GM20000 (cell line): ENCODE data around the gene CUX1.

Experiments
- DNase-seq: peaks from one replicate; pipeline ENCODE4 v3.0.0; 2012; ENCODE audit warnings: low spot score
- TF ChIP-seq, protein P1 (sequence below): IDR thresholded peaks from 2 replicates; pipeline ENCODE4 v1.5.1; 2012; ENCODE audit warnings: mild to moderate bottlenecking, control low read depth; ENCODE audit errors: extremely low read depth, missing control alignments

CUX1 gene

DNA sequence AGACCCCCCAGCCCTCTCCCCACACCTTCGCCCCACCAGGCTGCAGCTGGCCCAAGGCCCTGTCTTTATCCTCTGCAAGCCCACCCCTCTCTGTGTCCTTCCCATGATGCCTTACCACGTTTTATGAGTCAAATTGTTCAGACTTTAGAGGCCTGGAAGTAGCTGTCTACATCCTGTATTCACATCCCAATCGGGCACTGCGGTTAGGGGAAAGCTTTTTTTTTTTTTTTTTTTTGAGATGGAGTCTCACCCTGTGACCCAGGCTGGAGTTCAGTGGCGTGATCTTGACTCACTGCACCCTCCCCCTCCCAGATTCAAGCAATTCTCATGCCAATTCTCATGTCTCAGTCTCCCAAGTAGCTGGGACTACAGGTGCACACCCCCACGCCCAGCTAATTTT lies 347.7 kb downstream of the CUX1 start:
- TF ChIP-seq, protein P1, sequence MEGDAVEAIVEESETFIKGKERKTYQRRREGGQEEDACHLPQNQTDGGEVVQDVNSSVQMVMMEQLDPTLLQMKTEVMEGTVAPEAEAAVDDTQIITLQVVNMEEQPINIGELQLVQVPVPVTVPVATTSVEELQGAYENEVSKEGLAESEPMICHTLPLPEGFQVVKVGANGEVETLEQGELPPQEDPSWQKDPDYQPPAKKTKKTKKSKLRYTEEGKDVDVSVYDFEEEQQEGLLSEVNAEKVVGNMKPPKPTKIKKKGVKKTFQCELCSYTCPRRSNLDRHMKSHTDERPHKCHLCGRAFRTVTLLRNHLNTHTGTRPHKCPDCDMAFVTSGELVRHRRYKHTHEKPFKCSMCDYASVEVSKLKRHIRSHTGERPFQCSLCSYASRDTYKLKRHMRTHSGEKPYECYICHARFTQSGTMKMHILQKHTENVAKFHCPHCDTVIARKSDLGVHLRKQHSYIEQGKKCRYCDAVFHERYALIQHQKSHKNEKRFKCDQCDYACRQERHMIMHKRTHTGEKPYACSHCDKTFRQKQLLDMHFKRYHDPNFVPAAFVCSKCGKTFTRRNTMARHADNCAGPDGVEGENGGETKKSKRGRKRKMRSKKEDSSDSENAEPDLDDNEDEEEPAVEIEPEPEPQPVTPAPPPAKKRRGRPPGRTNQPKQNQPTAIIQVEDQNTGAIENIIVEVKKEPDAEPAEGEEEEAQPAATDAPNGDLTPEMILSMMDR: no peak
- no peak for DNase-seq

DNA sequence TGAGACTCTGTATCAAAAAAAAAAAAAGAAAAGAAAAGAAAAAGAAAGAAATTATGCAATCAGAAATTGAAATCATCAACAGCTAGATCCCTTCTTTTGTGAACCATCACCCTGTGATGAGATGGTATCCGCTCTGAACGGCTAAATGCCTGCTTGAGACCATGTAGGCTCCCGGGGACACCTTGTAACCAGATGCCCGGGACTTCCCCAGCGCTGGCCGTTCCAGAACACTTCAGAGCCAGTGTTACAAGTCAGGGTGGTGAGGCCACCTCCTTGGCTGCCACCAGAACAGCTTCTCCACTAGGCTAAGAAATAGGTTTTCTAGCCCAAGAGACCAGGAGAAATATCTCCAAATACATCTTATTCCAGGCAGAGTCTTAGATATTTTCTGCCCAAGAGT lies 349.8 kb downstream of the CUX1 start:
- no peak for DNase-seq
- TF ChIP-seq, protein P1: no peak

DNA sequence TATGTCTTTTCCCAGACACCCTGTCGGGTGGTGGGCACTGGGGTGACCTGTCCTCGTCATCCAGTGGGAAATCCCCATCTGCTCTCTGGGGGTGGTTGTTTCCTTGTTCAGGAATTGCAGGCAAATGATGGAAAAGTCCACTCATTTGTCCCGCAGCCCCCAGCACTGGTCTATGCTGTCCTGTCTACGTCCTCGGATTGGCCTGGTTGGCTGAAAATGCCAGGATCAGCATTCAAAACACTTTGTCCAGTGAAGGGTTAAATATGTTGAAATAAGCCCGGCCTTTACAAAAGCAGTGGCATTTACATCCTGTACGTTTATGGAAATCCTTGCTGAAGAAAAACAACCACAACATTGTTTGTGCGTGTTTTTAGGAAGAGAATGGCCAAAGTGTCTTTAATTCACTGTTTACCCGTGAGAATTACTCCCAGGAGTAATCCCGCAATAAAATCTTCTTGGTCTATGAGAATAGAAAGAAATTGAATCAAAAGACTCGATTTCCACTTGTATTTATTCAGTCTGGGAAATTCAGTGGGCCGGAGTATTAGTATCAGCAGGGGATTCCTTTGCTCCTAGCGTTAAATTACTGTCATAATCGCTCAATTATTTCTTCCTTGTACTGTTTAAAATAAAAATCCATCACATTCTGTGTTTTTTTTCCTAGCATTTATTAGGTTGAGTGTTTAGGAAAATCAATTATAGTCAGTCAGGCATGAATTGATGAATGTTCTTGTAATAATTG lies 352.4 kb downstream of the CUX1 start:
- TF ChIP-seq, protein P1: no peak
- no peak for DNase-seq

DNA sequence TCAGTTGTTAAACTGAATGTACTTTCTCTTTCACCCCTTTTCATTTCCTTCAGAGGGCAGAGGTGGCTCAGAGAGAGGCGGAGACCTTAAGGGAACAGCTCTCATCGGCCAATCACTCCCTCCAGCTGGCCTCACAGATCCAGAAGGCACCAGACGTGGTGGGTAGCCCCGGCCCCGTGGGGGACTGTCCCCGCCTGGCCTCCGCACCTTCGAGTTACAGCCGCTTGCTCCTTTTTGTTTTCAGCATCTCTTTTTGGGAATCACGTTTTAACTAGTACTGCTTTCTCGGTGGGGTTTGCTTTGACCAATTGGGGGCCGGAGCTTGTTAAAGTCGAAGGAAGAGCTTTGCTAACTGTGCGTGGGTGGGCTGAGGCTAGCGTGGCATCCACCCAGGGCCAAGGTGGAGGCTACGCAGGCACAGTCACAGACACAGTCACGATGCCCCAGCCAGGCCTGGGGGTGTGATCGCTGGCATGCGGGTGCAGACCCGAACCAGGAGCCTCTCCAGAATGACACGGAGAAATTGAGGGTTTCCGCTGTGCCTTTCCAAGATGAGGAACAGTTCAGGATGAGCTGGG lies 353.1 kb downstream of the CUX1 start:
- TF ChIP-seq, protein P1: no peak
- no peak for DNase-seq

DNA sequence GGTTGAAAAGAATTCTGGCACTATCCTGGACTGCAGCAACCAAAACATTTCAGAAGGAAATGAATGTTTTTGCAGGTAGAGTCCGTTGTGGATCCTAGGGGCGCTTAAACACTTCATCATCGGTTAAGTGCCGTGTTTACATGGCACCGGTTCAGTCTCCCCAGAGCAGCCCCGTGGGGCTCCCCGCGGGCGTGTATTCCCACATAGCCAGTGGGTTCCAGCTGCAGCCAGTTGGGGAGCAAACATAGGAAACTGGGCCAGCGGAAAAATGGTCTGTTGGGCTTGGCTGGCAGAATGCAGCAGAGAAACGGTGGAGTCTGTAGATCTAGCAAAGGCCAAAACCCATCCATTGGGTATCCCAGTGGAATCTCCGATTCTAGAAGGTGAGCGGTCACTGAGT lies 356.2 kb downstream of the CUX1 start:
- no peak for DNase-seq
- TF ChIP-seq, protein P1: no peak

DNA sequence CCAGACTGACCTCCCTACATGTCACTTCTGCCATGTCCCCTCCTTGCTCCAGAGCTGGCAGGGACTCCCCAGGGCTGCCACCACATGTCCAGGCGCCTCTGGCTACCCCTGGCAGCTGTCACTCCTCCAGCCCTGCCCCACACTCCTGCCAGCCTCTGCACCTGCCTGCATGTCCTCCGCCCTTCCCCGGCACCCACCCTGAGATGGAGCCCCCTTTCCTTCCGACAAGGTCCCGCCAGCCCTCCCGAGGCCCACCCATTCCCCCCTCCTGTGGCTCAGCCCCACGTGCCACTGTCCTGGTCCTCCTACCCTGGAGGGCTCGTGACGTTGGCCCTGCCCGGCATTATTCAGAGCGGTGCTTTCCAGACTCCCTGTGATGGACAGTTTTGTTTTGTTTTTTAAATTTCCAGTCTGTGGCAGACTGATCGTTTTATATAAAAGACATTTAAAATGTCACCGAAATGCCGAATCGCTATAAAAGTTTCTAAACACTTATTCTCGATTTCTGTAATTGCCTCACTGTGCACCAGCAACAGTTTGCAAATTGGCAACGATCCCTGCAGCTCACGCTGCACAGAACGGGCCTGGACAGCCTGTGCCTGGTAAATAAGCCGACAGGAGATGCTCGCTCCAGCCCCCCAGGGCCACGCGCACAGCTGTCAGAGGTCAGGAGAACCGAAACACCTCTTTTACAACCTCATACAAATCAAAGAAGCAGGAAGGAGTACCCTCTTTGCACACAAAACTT lies 358.2 kb downstream of the CUX1 start:
- DNase-seq: no peak

More for the DNA sequence above, 358.2 kb downstream of the CUX1 start:
- TF ChIP-seq, protein P1: no peak
